Stimulated activated effector memory CD8-positive, alpha-beta T cell treated with anti-CD3 and anti-CD28 coated beads, Interleukin-12 subunit alpha, Interleukin-12 subunit beta, amount 100 ng/mL, for 72 hours (primary cell): Measurements from ENCODE around the gene LYVE1.

ENCODE experiments used
- ATAC-seq: fragments of 150-1000 bp; cut with Tn5 transposase; 2 replicates; pipeline ENCODE4 v1.10.0; 2021
- DNase-seq, 2 donors: peaks; one replicate each; pipeline ENCODE4 v3.0.0; 2021 to 2022; ENCODE audit warnings: low spot score in 2 of 2
- H3K27ac Mint-ChIP-seq: one replicate; pipeline ENCODE4 v1.8.0; 2022; ENCODE audit warnings: mild to moderate bottlenecking, mixed read lengths
- H3K36me3 Mint-ChIP-seq: one replicate; pipeline ENCODE4 v1.8.0; 2022; ENCODE audit warnings: mild to moderate bottlenecking, mixed read lengths
- H3K4me1 Mint-ChIP-seq: one replicate; pipeline ENCODE4 v1.8.0; 2022; ENCODE audit warnings: mixed read lengths
- H3K4me3 Mint-ChIP-seq: one replicate; pipeline ENCODE4 v1.8.0; 2022; ENCODE audit warnings: mild to moderate bottlenecking, mixed read lengths
- H3K9me3 Mint-ChIP-seq: one replicate; pipeline ENCODE4 v1.8.0; 2022; ENCODE audit warnings: mixed read lengths

LYVE1 gene

GRCh38 chr11:10568486-10568941 is at the start of gene LYVE1:
Gene LYVE1, minus strand, starts transcription at chr11:10568665. Its CDS starts 133 bp downstream, at chr11:10568532.
- ATAC-seq (no peak), DNase-seq (no peak)
- Mint-ChIP-seq H3K4me3 (no peak within 1 kb of the TSS), H3K36me3 (no peaks in the 10 kb centered on the region), H3K27ac (no peak within 1 kb of the TSS), H3K9me3 (no peaks in the 10 kb centered on the region), H3K4me1 (no peaks in the 10 kb centered on the region)

- no peaks in the 10 kb centered on the region for H3K36me3 Mint-ChIP-seq
- H3K4me1 Mint-ChIP-seq: no peaks in the 10 kb centered on the region
- ATAC-seq (no peak), DNase-seq (no peak)
- no peak overlapping the region for H3K4me3 Mint-ChIP-seq
- H3K27ac Mint-ChIP-seq: no peak overlapping the region
- H3K9me3 Mint-ChIP-seq: peaks cover 3% of the 10 kb centered on the region
Measured at GRCh38 chr11:10617551-10617950, 49.1 kb upstream of the LYVE1 start.

- ATAC-seq: no peak
- no peak overlapping the region for H3K4me3 Mint-ChIP-seq
- H3K27ac Mint-ChIP-seq: no peak overlapping the region
- no peaks in the 10 kb centered on the region for H3K36me3 Mint-ChIP-seq
- DNase-seq: no peak
- H3K9me3 Mint-ChIP-seq: peaks cover 4% of the 10 kb centered on the region
- H3K4me1 Mint-ChIP-seq: no peaks in the 10 kb centered on the region
Measured at GRCh38 chr11:10611979-10612862, 43.8 kb upstream of the LYVE1 start.

DNA sequence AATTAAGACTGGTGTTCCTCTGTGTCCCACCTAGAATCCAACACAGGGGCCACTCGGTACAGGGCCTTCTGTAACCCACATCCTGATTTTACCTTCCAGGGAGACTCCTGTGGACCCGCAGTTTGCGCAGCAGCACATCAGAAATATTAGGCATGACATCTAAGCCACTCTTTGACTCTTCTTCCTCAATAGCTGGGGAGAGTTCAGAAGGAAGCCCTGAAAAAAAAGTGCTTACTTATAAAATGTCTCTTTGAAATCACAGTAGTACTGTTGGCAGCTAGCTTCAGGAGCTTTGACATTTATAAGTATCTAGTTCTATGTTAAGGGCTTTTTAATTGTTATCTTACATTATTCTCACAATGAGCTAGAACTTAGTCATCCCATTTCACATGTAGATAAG is 41.2 kb upstream of the LYVE1 start:
- no peak for ATAC-seq
- DNase-seq: no peak
- Mint-ChIP-seq H3K27ac (no peak overlapping the region), H3K4me1 (peaks cover 7% of the 10 kb centered on the region), H3K9me3 (peaks cover 4% of the 10 kb centered on the region), H3K4me3 (no peak overlapping the region), H3K36me3 (no peaks in the 10 kb centered on the region)

DNA sequence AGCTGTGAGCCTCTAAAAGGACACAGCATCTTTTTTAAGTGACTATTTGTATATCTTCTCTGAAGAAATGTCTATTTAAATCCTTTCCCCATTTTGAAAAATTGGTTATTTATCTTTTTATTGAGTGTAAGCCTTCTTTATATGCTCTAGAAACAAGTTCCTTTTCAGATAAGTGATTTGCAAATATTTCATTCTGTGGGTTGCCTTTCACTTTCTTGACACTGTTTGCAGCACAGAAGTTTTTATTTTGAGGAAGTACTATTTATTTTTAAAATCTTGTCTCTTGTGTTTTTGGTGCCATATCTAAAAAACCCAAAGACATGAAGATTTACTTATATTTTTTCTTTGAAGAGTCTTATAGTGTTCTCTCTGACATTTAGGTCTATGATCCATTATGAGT is 40.1 kb upstream of the LYVE1 start:
- Mint-ChIP-seq H3K36me3 (no peaks in the 10 kb centered on the region), H3K4me1 (peaks cover 7% of the 10 kb centered on the region), H3K9me3 (peaks cover 4% of the 10 kb centered on the region), H3K4me3 (no peak overlapping the region), H3K27ac (no peak overlapping the region)
- no peak for DNase-seq
- no peak for ATAC-seq

DNA sequence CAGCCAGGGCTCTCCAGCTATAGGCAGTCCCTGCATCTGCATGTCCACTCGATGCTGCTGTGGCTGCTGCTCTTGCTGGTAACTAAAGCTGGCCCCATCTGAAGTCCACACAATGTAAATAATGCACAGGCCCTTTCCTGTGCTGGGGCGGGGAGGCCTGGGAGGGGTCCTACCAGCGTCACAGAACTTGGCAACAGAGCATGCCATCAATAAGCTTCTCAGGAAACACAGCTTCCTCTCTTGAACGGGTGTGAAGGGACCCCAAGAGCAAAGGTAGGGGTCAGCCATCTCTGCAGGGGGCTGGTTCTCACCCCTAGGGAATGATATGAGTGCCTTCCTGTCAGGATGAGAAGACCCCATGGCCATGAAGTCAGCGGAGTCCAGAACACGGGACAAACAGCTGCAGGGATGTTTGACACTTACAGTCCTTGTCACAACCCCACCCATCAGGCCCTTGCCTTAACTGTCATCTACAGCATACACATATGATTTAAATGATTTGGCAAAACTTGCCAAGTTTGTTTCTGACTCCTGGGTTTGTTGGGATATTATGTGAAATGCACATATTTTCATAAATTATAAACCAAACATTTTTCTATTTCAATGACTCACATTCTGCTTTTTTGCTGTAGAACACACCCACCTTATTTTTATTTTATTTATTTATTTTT is 39.1 kb upstream of the LYVE1 start:
- DNase-seq: no peak
- H3K27ac Mint-ChIP-seq: no peak overlapping the region

DNA sequence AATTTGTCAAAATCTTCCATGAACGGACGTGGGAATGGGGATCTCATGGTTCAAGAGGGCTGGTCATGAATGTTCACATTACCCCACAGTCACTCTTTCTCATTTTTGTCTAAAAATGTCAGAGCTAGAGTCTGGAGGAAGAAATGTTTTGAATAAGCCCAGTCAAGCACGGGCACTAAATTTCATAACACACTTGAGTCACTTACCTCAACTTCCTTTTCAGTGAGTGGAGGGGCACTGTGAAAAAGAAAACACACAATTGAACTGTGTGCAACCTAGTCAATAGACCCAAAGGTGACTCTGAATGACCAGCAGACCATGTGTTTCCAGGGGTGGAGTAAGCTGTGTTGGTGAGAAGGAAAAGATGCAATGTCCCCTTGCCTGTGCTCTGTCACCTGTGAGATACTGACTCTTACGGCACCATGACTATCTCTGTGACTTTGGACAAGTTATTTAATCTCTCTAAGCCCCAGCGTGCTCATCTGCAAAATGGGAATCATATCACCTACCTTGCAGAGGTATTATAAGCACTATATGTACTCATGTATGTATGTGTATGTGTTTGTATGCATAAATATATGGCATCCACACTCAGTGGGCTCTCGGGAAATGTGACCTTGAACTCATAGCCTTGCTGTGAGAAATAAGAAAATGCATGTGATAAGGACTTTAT is 38.2 kb upstream of the LYVE1 start:
- H3K4me1 Mint-ChIP-seq: peaks cover 7% of the 10 kb centered on the region
- H3K27ac Mint-ChIP-seq: no peak overlapping the region
- no peaks in the 10 kb centered on the region for H3K36me3 Mint-ChIP-seq
- peak; percentile 82 for ATAC-seq
- no peaks in the 10 kb centered on the region for H3K9me3 Mint-ChIP-seq
- H3K4me3 Mint-ChIP-seq: peak overlapping the region; percentile 38
- DNase-seq: no peak

More for the DNA sequence above, 39.1 kb upstream of the LYVE1 start:
- Mint-ChIP-seq H3K4me3 (no peak overlapping the region), H3K4me1 (peaks cover 7% of the 10 kb centered on the region), H3K36me3 (no peaks in the 10 kb centered on the region), H3K9me3 (peaks cover 2% of the 10 kb centered on the region)
- no peak for ATAC-seq

GRCh38 chr11:10605941-10606381 is 37.5 kb upstream of the LYVE1 start:
- Mint-ChIP-seq H3K27ac (no peak overlapping the region), H3K9me3 (no peaks in the 10 kb centered on the region), H3K4me3 (peak overlapping the region; percentile 38), H3K4me1 (peaks cover 7% of the 10 kb centered on the region), H3K36me3 (no peaks in the 10 kb centered on the region)
- ATAC-seq (no peak), DNase-seq (no peak)

DNA sequence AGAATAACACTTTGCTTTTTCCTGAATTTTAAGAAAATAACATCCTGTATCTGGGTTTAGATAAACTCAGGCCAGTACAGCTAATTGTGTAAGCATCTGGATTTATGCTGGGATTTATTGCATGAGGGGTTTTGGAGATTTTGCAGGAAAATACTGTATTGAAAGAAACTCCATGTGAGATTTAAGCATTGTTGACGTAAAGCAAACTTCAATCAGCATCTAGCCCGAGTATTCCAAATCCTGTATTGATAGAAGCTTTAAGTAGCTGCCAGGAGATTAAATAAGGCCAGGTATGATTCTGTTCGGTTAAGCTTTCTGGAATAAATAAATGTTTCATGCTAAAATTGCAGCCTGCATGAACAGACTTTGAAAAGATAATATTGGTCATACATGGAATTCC is 36.3 kb upstream of the LYVE1 start:
- ATAC-seq: no peak
- Mint-ChIP-seq H3K9me3 (no peaks in the 10 kb centered on the region), H3K4me1 (peaks cover 7% of the 10 kb centered on the region), H3K36me3 (no peaks in the 10 kb centered on the region), H3K27ac (no peak overlapping the region), H3K4me3 (no peak overlapping the region)
- DNase-seq: no peak

GRCh38 chr11:10604340-10604748 is 35.9 kb upstream of the LYVE1 start:
- H3K9me3 Mint-ChIP-seq: no peaks in the 10 kb centered on the region
- H3K27ac Mint-ChIP-seq: no peak overlapping the region
- H3K4me3 Mint-ChIP-seq: no peak overlapping the region
- no peak for DNase-seq
- peaks cover 7% of the 10 kb centered on the region for H3K4me1 Mint-ChIP-seq
- H3K36me3 Mint-ChIP-seq: no peaks in the 10 kb centered on the region
- no peak for ATAC-seq

- ATAC-seq (no peak), DNase-seq (no peak)
- Mint-ChIP-seq H3K36me3 (no peaks in the 10 kb centered on the region), H3K9me3 (no peaks in the 10 kb centered on the region), H3K4me1 (peaks cover 7% of the 10 kb centered on the region), H3K4me3 (no peak overlapping the region), H3K27ac (no peak overlapping the region)
Measured at GRCh38 chr11:10603721-10604297, 35.3 kb upstream of the LYVE1 start.

GRCh38 chr11:10602945-10603344 is 34.5 kb upstream of the LYVE1 start:
- DNase-seq: no peak
- no peaks in the 10 kb centered on the region for H3K9me3 Mint-ChIP-seq
- H3K27ac Mint-ChIP-seq: no peak overlapping the region
- H3K36me3 Mint-ChIP-seq: no peaks in the 10 kb centered on the region
- ATAC-seq: no peak
- H3K4me1 Mint-ChIP-seq: peaks cover 7% of the 10 kb centered on the region
- no peak overlapping the region for H3K4me3 Mint-ChIP-seq

GRCh38 chr11:10602366-10602765 is 33.9 kb upstream of the LYVE1 start:
- Mint-ChIP-seq H3K4me1 (peaks cover 7% of the 10 kb centered on the region), H3K36me3 (no peaks in the 10 kb centered on the region), H3K4me3 (no peak overlapping the region), H3K9me3 (no peaks in the 10 kb centered on the region), H3K27ac (no peak overlapping the region)
- ATAC-seq: no peak
- DNase-seq: no peak

GRCh38 chr11:10601837-10602236 is 33.4 kb upstream of the LYVE1 start:
- H3K36me3 Mint-ChIP-seq: no peaks in the 10 kb centered on the region
- no peak overlapping the region for H3K27ac Mint-ChIP-seq
- ATAC-seq (no peak), DNase-seq (no peak)
- no peaks in the 10 kb centered on the region for H3K9me3 Mint-ChIP-seq
- peaks cover 7% of the 10 kb centered on the region for H3K4me1 Mint-ChIP-seq
- no peak overlapping the region for H3K4me3 Mint-ChIP-seq

- H3K4me1 Mint-ChIP-seq: no peaks in the 10 kb centered on the region
- DNase-seq (no peak), ATAC-seq (no peak)
- H3K36me3 Mint-ChIP-seq: no peaks in the 10 kb centered on the region
- no peaks in the 10 kb centered on the region for H3K9me3 Mint-ChIP-seq
- H3K27ac Mint-ChIP-seq: no peak overlapping the region
- H3K4me3 Mint-ChIP-seq: no peak overlapping the region
Measured at GRCh38 chr11:10600570-10601248, 32.2 kb upstream of the LYVE1 start.
